Natural killer cell (primary cell): ENCODE data around the gene SH3TC1. TPM values are rescaled to one million over a fixed set of nuclear protein-coding genes. Genes with fewer than 3 reads are reported as not detected.

Experiments
- ATAC-seq, 3 donors: fragments of 150-1000 bp in 2 of 3; fragments of 200-7000 bp in 1 of 3; cut with Tn5 transposase; 1 replicate in 1 of 3; 2 replicates in 2 of 3; pipeline ENCODE4 v1.10.0; 2021; ENCODE audit warnings: mild to moderate bottlenecking in 2 of 3, moderate library complexity in 2 of 3
- DNase-seq, 2 donors: peaks; one replicate each; pipeline versions ENCODE4 v3.0.0 to v3.0.0-alpha.2; 2013 to 2021; ENCODE audit warnings: mixed read lengths in 1 of 2
- H3K27ac ChIP-seq: one replicate; pipeline ENCODE4 v1.5.1; 2013; ENCODE audit warnings: mild to moderate bottlenecking, low read length
- H3K27me3 ChIP-seq: one replicate; pipeline ENCODE4 v1.6.1; 2013; ENCODE audit warnings: low read length; ENCODE audit not compliant: control insufficient read depth, insufficient read depth
- H3K36me3 ChIP-seq: one replicate; pipeline ENCODE4 v1.6.1; 2013; ENCODE audit warnings: low read length; ENCODE audit not compliant: control insufficient read depth, insufficient read depth
- H3K4me1 ChIP-seq: one replicate; pipeline ENCODE4 v1.6.1; 2013; ENCODE audit warnings: low read length; ENCODE audit not compliant: control insufficient read depth, insufficient read depth
- H3K4me3 ChIP-seq: one replicate; pipeline ENCODE4 v1.5.1; 2013; ENCODE audit warnings: low read length
- H3K9me3 ChIP-seq: one replicate; pipeline ENCODE4 v1.6.1; 2013; ENCODE audit warnings: low read length; ENCODE audit not compliant: control insufficient read depth, insufficient read depth
- H3K27ac Mint-ChIP-seq, 2 donors: one replicate each; pipeline ENCODE4 v1.8.0; 2022; ENCODE audit warnings: mild to moderate bottlenecking in 2 of 2, mixed read lengths in 2 of 2, moderate library complexity in 1 of 2
- H3K27me3 Mint-ChIP-seq, 2 donors: one replicate each; pipeline ENCODE4 v1.8.0; 2022; ENCODE audit warnings: low read depth in 2 of 2, mixed read lengths in 2 of 2
- H3K36me3 Mint-ChIP-seq: one replicate; pipeline ENCODE4 v1.8.0; 2022; ENCODE audit warnings: mixed read lengths
- H3K4me1 Mint-ChIP-seq, 2 donors: one replicate each; pipeline ENCODE4 v1.8.0; 2022; ENCODE audit warnings: mixed read lengths in 2 of 2
- H3K4me3 Mint-ChIP-seq: one replicate; pipeline ENCODE4 v1.8.0; 2022; ENCODE audit warnings: mild to moderate bottlenecking, moderate library complexity, mixed read lengths
- H3K9me3 Mint-ChIP-seq, 2 donors: one replicate each; pipeline ENCODE4 v1.8.0; 2022; ENCODE audit warnings: mixed read lengths in 2 of 2
- CTCF ChIP-seq: fragments of 200-600 bp; IDR thresholded peaks from one replicate; pipeline ENCODE4 v1.8.0; 2022; ENCODE audit warnings: antibody characterized with exemption
- WGBS: methylation state at CpG from one replicate; pipeline ENCODE4 v1.1.7; 2013; ENCODE audit warnings: missing lambda C conversion rate; ENCODE audit not compliant: insufficient coverage; 5-methylcytosine and 5-hydroxymethylcytosine counted together
- intact Hi-C: fragments of 100-400 bp; cut with micrococcal nuclease; formaldehyde crosslinking; loops from one replicate; pipeline ENCODE4 v1.14.2; 2022
- total RNA-seq, 4 donors: library from RNA; stranded (reverse); fragments of 120-200 nt in 1 of 4; gene quantifications; one replicate each; pipeline versions ENCODE4 v1.2.3 to v1.2.4, GENCODE V29; 2013 to 2022

SH3TC1 gene
- total RNA-seq, 3 donors from 2014 or later (not counting 1 experiment from before 2014, with no cell fraction given) = 50.1 to 61.7 (median 54.9) TPM

- no peak for ATAC-seq
- 86% methylated on average over 6 of the region's 6 CpGs for WGBS
Observed at GRCh38 chr4:8165374-8165896, 33.7 kb upstream of the SH3TC1 start.

GRCh38 chr4:8167291-8167690 is 31.8 kb upstream of the SH3TC1 start:
- peaks cover 8% of the 10 kb centered on the region for H3K9me3 ChIP-seq
- 46% methylated on average over 2 of the region's 2 CpGs for WGBS
- Mint-ChIP-seq H3K27ac (no peak overlapping the region), H3K9me3 (peaks cover 0 to 3% of the 10 kb centered on the region in 2 donors), H3K4me3 (no peak overlapping the region), H3K27me3 (peaks cover 0 to 8% of the 10 kb centered on the region in 2 donors), H3K4me1 (no peaks in the 10 kb centered on the region), H3K36me3 (no peaks in the 10 kb centered on the region)
- TF ChIP-seq CTCF = no peak
- intact Hi-C loops = no loop called here
- no peak overlapping the region for H3K4me3 ChIP-seq
- no peaks in the 10 kb centered on the region for H3K27me3 ChIP-seq
- H3K27ac ChIP-seq = no peak overlapping the region
- H3K36me3 ChIP-seq = no peaks in the 10 kb centered on the region
- no peak for ATAC-seq
- DNase-seq = no peak
- H3K4me1 ChIP-seq = peaks cover 4% of the 10 kb centered on the region

More at GRCh38 chr4:8165374-8165896, 33.7 kb upstream of the SH3TC1 start:
- no peaks in the 10 kb centered on the region for H3K4me1 Mint-ChIP-seq
- TF ChIP-seq CTCF = no peak
- no peaks in the 10 kb centered on the region for H3K27me3 ChIP-seq
- no peak overlapping the region for H3K27ac Mint-ChIP-seq
- H3K4me3 ChIP-seq = no peak overlapping the region
- DNase-seq = no peak
- H3K4me3 Mint-ChIP-seq = no peak overlapping the region
- intact Hi-C loops = no loop called here
- H3K9me3 Mint-ChIP-seq = peaks cover 0 to 3% of the 10 kb centered on the region in 2 donors
- H3K36me3 Mint-ChIP-seq = no peaks in the 10 kb centered on the region
- no peaks in the 10 kb centered on the region for H3K4me1 ChIP-seq
- peaks cover 0 to 3% of the 10 kb centered on the region in 2 donors for H3K27me3 Mint-ChIP-seq
- H3K9me3 ChIP-seq = peaks cover 8% of the 10 kb centered on the region
- no peaks in the 10 kb centered on the region for H3K36me3 ChIP-seq
- no peak overlapping the region for H3K27ac ChIP-seq

DNA sequence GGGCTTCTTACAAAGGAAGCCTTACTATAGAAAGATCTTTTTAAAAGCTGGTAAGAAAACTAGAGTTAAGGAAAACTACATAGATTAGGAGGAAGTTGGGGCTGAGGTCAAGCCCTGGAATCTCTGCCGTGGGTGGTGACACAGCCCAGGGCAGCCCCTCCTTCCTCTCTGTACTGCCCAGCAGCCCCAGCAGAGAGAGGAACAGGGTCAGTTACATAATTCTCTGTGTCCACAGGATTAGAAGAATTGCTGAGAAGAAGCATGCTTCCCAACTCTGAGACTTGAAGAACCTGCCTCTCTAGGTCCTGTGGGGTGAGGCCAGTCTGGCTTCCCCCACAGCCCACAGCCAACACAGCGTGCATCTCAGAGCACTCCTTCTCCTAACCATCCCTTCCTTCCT is 31.3 kb upstream of the SH3TC1 start:
- no peak overlapping the region for H3K4me3 ChIP-seq
- no peak overlapping the region for H3K27ac ChIP-seq
- no peak for TF ChIP-seq CTCF
- no peaks in the 10 kb centered on the region for H3K27me3 ChIP-seq
- H3K36me3 Mint-ChIP-seq = no peaks in the 10 kb centered on the region
- intact Hi-C loops = no loop called here
- WGBS = 0% methylated on average over 2 of the region's 2 CpGs
- H3K9me3 Mint-ChIP-seq = peaks cover 0 to 3% of the 10 kb centered on the region in 2 donors
- no peak overlapping the region for H3K27ac Mint-ChIP-seq
- no peaks in the 10 kb centered on the region for H3K36me3 ChIP-seq
- H3K27me3 Mint-ChIP-seq = peaks cover 0 to 8% of the 10 kb centered on the region in 2 donors
- no peak overlapping the region for H3K4me3 Mint-ChIP-seq
- peaks cover 8% of the 10 kb centered on the region for H3K9me3 ChIP-seq
- DNase-seq = no peak
- H3K4me1 ChIP-seq = peaks cover 8% of the 10 kb centered on the region
- no peaks in the 10 kb centered on the region for H3K4me1 Mint-ChIP-seq
- ATAC-seq = peak in 1 of 3 donors; percentile 18

GRCh38 chr4:8168232-8168631 is 30.9 kb upstream of the SH3TC1 start:
- no peak for DNase-seq
- TF ChIP-seq CTCF = peak; percentile 37
- H3K27me3 Mint-ChIP-seq = peaks cover 0 to 8% of the 10 kb centered on the region in 2 donors
- peaks cover 0 to 3% of the 10 kb centered on the region in 2 donors for H3K9me3 Mint-ChIP-seq
- H3K4me1 Mint-ChIP-seq = no peaks in the 10 kb centered on the region
- ATAC-seq = no peak
- H3K27ac ChIP-seq = no peak overlapping the region
- intact Hi-C loops = no loop called here
- no CpG with 5 or more reads among the region's 1 CpG for WGBS
- no peak overlapping the region for H3K4me3 Mint-ChIP-seq
- H3K27ac Mint-ChIP-seq = no peak overlapping the region
- H3K27me3 ChIP-seq = no peaks in the 10 kb centered on the region
- H3K9me3 ChIP-seq = peaks cover 8% of the 10 kb centered on the region
- H3K36me3 ChIP-seq = no peaks in the 10 kb centered on the region
- no peak overlapping the region for H3K4me3 ChIP-seq
- peaks cover 8% of the 10 kb centered on the region for H3K4me1 ChIP-seq
- H3K36me3 Mint-ChIP-seq = no peaks in the 10 kb centered on the region
